GM21423 (cell line): Measurements from ENCODE around the gene ZNFX1.
"Not testable (repeated sequence)": the region's sequence is repeated elsewhere in the genome, so short reads cannot be mapped to it uniquely, and the experiment has no call there.

Experiments
- ATAC-seq: cut with Tn5 transposase; IDR thresholded peaks from one replicate; pipeline ENCODE4 v1.9.1; 2021; ENCODE audit warnings: mild to moderate bottlenecking, moderate library complexity; ENCODE audit not compliant: unreplicated experiment

Gene ZNFX1

DNA sequence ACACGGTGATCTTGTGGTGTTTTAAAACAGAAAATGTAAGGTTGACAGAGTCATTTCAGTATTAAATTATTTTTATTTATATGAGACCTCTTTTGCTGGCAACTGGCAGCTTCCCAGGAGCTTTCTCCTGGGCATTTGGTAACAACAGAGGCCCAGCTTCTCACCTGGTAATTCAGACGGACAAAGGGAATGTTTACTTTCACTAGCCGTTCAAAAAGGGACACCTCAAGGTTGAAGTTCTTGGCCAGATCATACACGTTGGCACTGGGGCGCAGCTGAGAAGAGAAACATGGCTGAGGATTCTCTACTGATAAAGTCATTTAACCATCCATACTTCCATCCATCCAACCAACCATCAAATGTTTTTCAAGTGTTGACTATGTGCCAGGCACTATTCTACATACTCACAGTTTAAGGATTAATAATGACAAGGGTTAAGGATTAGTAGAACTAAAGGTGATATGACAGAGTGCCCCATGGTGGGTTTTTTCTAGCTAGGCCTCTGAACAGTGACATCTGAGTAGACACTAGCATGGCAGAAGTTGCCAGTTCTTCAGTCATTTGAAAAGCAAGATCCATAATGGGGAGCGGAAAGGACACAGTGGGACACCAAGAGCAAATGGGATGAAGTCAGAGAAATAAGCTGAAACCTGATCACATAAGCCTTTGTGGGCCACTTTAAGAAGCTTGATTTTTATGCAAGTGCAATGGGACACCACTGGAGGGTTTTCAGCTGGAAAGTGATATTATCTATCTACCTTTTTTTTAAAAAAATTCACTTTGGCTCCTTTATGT is 25.1 kb downstream of the ZNFX1 start:
- ATAC-seq: no peak

GRCh38 chr20:49248879-49249665 is 28.8 kb downstream of the ZNFX1 start:
- no peak for ATAC-seq

DNA sequence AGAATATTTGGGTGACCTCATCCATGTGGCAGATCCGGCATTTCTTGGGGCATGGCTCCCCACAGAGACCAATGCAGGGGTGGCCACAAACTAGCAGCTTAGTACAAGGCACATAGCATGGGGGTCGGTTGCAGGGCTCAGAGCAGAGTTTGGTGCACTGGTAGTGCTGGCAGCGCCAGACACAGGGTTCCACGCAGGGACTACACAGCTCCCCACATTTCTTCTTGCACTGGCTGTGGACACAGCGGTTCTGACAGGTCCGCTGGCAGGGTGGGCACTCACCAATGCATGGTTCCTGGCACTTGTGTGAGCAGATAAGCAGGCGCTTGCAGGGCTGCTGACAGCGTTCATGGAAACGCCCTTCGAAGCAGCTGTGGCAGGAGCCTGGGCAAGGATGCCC is 29.6 kb downstream of the ZNFX1 start:
- no peak for ATAC-seq

- no peak for ATAC-seq
Measured at GRCh38 chr20:49247792-49248191, 30.1 kb downstream of the ZNFX1 start.

GRCh38 chr20:49247169-49247723 is 30.6 kb downstream of the ZNFX1 start:
- ATAC-seq: no peak

DNA sequence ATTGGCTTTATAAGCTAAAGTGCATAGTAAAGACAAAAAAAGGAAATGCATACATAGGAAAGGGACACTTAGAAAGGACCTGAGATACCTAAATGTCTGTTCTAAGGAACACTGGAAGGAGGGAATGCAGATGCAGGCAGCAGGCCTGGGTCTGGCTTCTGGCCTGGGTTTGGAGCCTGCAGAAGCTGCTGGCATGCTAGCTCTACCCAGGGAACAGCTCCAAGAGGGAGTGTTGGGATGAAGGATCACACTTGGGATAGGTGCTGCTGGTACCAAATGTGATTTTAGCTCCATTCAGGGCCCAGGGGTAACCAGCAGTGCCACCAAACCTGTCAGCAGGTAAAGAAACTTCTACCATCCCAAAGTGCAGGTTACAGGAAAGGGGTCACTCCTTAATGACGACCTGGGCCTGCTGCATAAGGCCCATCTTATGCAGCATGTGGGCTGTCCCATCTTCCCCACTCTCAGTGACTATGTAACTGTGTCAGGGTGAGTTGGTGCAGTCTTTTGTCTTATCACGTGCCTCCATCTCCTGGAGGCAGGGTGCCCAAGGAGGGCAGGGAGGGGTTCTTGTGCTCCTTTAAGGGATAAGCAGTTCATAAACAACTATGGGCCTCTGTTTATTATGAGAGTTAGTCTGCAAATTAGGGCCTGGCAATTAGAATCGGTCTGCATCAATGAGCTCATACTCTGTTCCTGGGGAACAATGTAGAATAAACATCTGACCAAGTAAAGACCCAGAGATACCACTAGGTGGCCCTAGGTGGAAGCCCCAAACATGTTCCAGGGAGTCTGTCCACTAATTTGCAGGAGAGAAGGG is 31.7 kb downstream of the ZNFX1 start:
- no peak for ATAC-seq

GRCh38 chr20:49237531-49237930 is 40.3 kb downstream of the ZNFX1 start:
- no peak for ATAC-seq

GRCh38 chr20:49236301-49236700 is 41.6 kb downstream of the ZNFX1 start:
- no peak for ATAC-seq

- ATAC-seq: no peak
Measured at GRCh38 chr20:49234831-49235230, 43.0 kb downstream of the ZNFX1 start.

DNA sequence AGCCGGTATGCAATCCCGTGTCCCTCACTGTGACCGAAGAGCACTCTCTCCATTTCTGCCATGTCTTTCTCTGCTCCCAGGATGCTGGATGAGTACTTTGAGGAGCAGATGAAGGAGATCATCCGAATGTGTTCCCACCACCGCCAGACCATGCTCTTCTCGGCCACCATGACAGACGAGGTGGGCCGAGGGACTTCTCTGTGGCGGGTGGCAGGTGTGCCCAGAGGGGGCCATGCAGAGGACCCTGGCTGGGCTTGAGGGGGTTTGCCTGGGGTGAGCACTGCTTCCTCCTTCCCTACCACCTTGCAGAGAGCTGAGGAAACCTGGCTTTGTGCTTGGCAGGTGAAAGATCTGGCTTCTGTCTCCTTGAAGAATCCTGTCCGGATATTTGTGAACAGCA is 44.6 kb downstream of the ZNFX1 start:
- ATAC-seq: no peak

DNA sequence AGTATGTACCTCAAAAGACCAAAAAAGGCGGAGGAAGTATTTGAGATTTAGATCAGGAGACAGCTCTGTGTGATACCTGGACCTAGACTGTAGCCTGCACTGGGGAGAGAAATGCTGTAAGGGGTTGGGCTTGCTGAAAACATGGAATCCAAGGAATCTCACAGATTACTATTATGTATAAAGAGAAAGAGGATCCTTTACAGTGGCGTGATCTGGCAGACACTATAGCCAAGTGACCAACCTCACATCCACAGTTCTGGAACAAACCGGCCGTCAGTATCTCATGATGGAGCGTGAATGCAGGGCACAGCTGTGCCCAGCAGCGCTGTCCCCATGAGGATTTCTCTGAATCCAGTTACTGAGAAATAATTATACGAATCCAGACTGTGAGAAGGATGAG is 46.4 kb downstream of the ZNFX1 start:
- no peak for ATAC-seq

GRCh38 chr20:49230561-49231133 is 47.2 kb downstream of the ZNFX1 start:
- no peak for ATAC-seq

DNA sequence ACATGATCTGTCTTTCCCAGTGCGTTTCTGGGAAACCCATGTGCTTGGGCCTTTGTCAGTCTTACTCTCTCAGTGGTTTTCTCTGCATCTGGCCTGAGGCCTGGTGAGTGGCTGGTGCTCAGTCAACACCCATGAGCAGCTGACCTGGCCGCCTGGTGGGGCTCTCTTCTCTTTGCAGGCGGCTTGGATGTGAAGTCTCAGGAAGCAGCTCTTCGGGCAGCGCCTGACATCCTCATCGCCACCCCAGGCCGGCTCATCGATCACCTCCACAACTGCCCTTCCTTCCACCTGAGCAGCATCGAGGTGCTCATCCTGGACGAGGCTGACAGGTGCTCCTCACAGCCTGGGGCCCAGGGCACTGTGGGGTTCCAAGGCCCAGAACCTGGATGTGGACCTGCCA is 47.8 kb downstream of the ZNFX1 start:
- no peak for ATAC-seq

GRCh38 chr20:49229381-49229780 is 48.5 kb downstream of the ZNFX1 start:
- ATAC-seq: no peak

- ATAC-seq: no peak
Measured at GRCh38 chr20:49228676-49229075, 49.2 kb downstream of the ZNFX1 start.

DNA sequence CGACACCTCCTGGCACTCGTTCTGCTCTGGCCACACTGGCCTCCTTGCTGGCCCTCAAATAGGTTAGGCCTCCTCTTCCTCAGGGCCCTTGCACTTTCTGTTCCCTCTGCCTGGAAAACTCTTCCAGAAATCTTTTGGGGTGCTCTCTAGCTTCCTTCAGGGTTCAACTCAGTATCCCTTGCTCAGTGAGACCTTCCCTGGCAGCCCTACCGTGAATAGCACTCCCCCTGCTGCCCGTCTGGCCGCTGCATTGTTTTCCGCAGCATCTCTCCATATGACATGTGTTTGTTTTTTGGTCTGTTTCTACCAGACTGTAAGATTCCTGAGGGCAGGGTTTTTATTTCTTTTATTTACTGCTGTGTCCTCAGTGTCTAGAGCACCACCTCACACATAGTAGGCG is 52.0 kb downstream of the ZNFX1 start:
- ATAC-seq: no peak

DNA sequence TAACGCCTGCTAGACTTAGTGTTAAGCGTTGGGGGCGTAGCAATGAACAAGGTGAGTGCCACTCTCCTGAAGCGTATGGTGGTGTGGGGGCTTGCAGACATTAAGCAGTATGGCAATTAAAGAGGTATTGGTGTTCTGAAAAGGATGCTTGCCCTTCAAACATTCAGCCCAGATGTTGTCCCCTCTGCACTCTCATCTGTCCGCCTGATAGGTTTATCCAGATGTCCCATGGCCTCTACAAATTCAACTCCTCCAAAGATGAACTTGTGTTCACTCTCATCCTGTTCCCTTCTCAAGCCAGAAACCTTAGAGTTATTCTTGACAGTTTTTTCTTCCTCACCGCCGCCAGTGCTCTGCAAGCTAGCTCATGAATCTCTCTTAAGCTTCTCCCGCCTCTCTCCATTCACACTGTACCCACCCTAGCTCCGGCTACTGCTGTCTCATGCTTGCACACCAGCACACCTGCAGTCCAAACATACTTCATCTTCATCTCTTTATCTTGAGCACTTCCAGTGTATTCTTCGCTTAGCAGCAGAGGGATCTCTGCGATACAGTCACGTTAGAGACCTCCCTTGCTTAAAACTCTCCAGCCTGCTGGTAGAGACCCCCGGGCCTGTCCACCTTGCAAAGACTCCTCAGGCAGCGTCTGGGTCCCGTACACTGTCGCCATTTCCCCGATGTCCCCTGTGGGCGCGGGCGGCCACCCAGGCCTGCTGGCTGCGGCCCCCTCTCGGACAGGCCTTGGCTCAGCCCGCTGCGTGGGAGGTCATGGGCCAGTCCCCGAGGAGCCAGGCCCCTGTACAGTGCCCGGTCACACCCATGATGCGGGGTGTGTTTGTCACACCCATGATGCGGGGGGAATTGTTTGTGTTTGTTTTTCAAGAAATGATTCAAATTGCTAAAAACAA is 57.7 kb downstream of the ZNFX1 start:
- ATAC-seq: no peak

DNA sequence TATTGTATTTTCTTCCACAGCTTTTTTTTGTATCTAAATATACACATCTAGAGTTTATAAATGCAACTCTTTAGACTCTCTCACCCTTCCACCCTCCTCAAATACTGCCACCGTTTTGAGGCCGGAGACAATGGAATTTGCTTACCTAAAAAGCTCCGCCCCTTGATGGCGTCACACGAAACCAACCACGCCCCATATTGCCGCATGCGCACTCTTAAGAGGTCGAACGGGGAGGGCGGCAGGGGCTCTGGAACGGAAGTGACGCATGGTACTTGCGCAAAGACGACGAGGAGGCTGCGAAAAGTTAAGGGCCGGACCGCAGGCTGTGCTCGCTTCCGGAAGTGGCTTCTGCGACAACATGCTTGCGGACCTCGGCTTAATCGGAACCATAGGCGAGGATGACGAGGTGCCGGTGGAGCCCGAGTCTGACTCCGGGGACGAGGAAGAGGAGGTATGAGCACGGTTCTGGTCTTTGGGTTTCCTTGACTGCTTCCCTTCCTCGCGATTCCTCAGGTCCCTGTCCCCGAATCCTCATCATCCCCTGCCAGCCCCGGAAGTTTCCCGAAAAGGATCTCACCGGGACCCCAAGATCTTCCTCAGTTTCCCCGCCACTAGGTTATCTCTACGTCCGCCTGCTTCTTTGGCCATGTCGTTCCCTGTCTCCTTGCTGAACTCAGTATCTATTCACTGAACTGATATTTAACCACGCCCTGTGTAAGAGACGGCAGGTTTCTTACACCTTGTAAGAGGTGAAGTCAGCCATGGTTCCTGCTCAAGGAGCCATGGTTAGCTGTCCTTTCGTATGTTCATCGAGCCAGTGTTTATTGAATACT is 58.5 kb downstream of the ZNFX1 start, which contains the start of gene DDX27:
TSS of gene DDX27 (plus strand) at position 326 of the 833 bp plus-strand sequence. CDS start at position 359, 33 bp downstream.
- ATAC-seq: peak; percentile 90

DNA sequence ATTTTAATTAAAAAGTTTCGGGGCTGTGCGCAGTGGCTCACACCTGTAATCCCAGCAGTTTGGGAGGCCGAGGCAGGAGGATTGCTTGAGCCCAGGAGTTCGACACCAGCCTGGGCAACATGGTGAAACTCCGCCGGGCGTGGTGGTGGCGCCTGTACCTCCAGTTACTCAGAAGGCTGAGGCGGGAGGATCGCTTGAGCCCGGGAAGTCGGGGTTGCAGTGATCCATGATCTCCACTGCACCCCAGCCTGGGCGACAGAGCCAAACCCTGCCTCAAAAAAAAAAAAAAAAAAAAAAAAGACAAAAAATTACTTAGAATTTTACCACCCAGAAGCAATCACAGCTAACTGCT is 59.1 kb downstream of the ZNFX1 start:
- ATAC-seq: not testable (repeated sequence)
